ENCODE data around the gene MAP7D2.

- TF ChIP-seq SRF (IDR thresholded peaks at IDR 0.05; ENCODE audit: low read depth, low read length) = no peak
- no peak for TF ChIP-seq THAP9 (CRISPR knock-in tag; IDR thresholded peaks at IDR 0.05; ENCODE audit: borderline replicate concordance)
- TF ChIP-seq ZNF878 (CRISPR knock-in tag; IDR thresholded peaks at IDR 0.05) = no peak
- TF ChIP-seq CTCF (CRISPR knock-in tag; IDR thresholded peaks at IDR 0.05) = no peak
- no peak for TF ChIP-seq ZBTB44 (CRISPR knock-in tag; IDR thresholded peaks at IDR 0.05)
- no peak for TF ChIP-seq CEBPB (IDR thresholded peaks at IDR 0.05; ENCODE audit: borderline replicate concordance, low read depth, low read length)
- TF ChIP-seq ZNF292 (CRISPR knock-in tag; IDR thresholded peaks at IDR 0.05; ENCODE audit: borderline replicate concordance, low read depth) = no peak
- TF ChIP-seq MAX (IDR thresholded peaks at IDR 0.05) = no peak
- TF ChIP-seq GABPA (IDR thresholded peaks at IDR 0.05; ENCODE audit: low read depth, low read length) = no peak
- TF ChIP-seq GABPA (CRISPR knock-in tag; IDR thresholded peaks at IDR 0.05; ENCODE audit: low read depth) = no peak
Measured at GRCh38 chrX:20042221-20042620, 74.5 kb downstream of the MAP7D2 start.

All from HepG2 (cell line).